ENCODE data around the gene GSG1L2.

The GSG1L2 gene

GRCh38 chr17:9824797-9825338 is 3.0 kb upstream of the GSG1L2 start:
- no peak for DNase-seq

- no peak for DNase-seq
These were observed 2.2 kb upstream of the GSG1L2 start for GRCh38 chr17:9824094-9824493.

- no peak for DNase-seq
These were observed 1.4 kb downstream of the GSG1L2 start for GRCh38 chr17:9820448-9820847.

GRCh38 chr17:9818760-9819159 is 3.1 kb downstream of the GSG1L2 start:
- DNase-seq = no peak

- DNase-seq = no peak
These were observed 4.8 kb downstream of the GSG1L2 start for GRCh38 chr17:9817086-9817485.

- no peak for DNase-seq
These were observed 5.4 kb downstream of the GSG1L2 start for GRCh38 chr17:9816472-9816871.

GRCh38 chr17:9814337-9814945 is 7.4 kb downstream of the GSG1L2 start:
- no peak for DNase-seq

- DNase-seq = no peak
These were observed 8.7 kb downstream of the GSG1L2 start for GRCh38 chr17:9813166-9813565.

GRCh38 chr17:9811537-9811936 is 10.3 kb downstream of the GSG1L2 start:
- no peak for DNase-seq

- DNase-seq = no peak
These were observed 10.8 kb downstream of the GSG1L2 start for GRCh38 chr17:9811086-9811485.

- DNase-seq = no peak
These were observed 11.6 kb downstream of the GSG1L2 start for GRCh38 chr17:9810100-9810949.

- DNase-seq = no peak
These were observed 12.5 kb downstream of the GSG1L2 start for GRCh38 chr17:9809409-9809808.

GRCh38 chr17:9806699-9807098 is 15.2 kb downstream of the GSG1L2 start:
- DNase-seq = no peak

- no peak for DNase-seq
These were observed 16.1 kb downstream of the GSG1L2 start for GRCh38 chr17:9805769-9806168.

GRCh38 chr17:9802697-9803096 is 19.2 kb downstream of the GSG1L2 start:
- no peak for DNase-seq

- DNase-seq = no peak
These were observed 19.6 kb downstream of the GSG1L2 start for GRCh38 chr17:9802294-9802693.

- DNase-seq = no peak
These were observed 20.4 kb downstream of the GSG1L2 start for GRCh38 chr17:9801505-9801904.

- no peak for DNase-seq
These were observed 23.2 kb downstream of the GSG1L2 start for GRCh38 chr17:9798724-9799123.

GRCh38 chr17:9798008-9798407 is 23.9 kb downstream of the GSG1L2 start:
- DNase-seq = no peak

- no peak for DNase-seq
These were observed 29.6 kb downstream of the GSG1L2 start for GRCh38 chr17:9792181-9792840.

- no peak for DNase-seq
These were observed 30.7 kb downstream of the GSG1L2 start, which contains the start of gene DHRS7C for GRCh38 chr17:9790889-9791876. DHRS7C (minus strand) TSS chr17:9791592; CDS start chr17:9791284, 308 bp downstream.

GRCh38 chr17:9790316-9790715 is 31.6 kb downstream of the GSG1L2 start:
- DNase-seq = no peak

Measured in CD4-positive, alpha-beta T cell treated with Interleukin-21 for 1 hour (primary cell).